Stomach (tissue), 9 donors: ENCODE results near the gene TUBGCP3. TPM values are rescaled to one million over a fixed set of nuclear protein-coding genes. Genes with fewer than 3 reads are reported as not detected.

Source experiments
- DNase-seq, 2 donors: peaks; one replicate each; pipeline versions ENCODE4 v3.0.0 to v3.0.0-alpha.2; 2013 to 2019
- H3K27ac ChIP-seq, 5 donors: fragments of 200-600 bp in 4 of 5; sonication (generic) in 4 of 5; one replicate each; pipeline ENCODE4 v1.5.1; 2013 to 2019; ENCODE audit warnings: mild to moderate bottlenecking in 1 of 5, moderate library complexity in 1 of 5
- H3K27me3 ChIP-seq, 3 donors: fragments of 200-600 bp; sonication (generic); one replicate each; pipeline ENCODE4 v1.5.1; 2017 to 2019; ENCODE audit warnings: mixed run types in 1 of 3
- H3K36me3 ChIP-seq, 4 donors: fragments of 200-600 bp; sonication (generic); 1 replicate in 3 of 4; 2 replicates in 1 of 4; pipeline ENCODE4 v1.5.1; 2016 to 2019
- H3K4me1 ChIP-seq, 4 donors: fragments of 200-600 bp; sonication (generic); one replicate each; pipeline ENCODE4 v1.5.1; 2016 to 2019
- H3K4me3 ChIP-seq, 4 donors: fragments of 200-600 bp; sonication (generic) in 3 of 4; one replicate each; pipeline ENCODE4 v1.5.1; 2016 to 2019; ENCODE audit warnings: mild to moderate bottlenecking in 1 of 4
- H3K9me3 ChIP-seq, 4 donors: fragments of 200-600 bp; sonication (generic); one replicate each; pipeline ENCODE4 v1.5.1; 2016 to 2019
- CTCF ChIP-seq, 7 experiments: fragments of 450-650 bp in 4 of 7; fragments of 200-600 bp in 3 of 7; sonication (generic) in 3 of 7; IDR thresholded peaks; one replicate each; pipeline ENCODE4 v1.5.1; 2016 to 2019; ENCODE audit warnings: antibody characterized with exemption in 7 of 7, control low read depth in 2 of 7, mild to moderate bottlenecking in 1 of 7
- EP300 ChIP-seq: sonication (generic); formaldehyde crosslinking; IDR thresholded peaks from one replicate; pipeline ENCODE4 v1.6.1; 2017; ENCODE audit warnings: antibody characterized with exemption
- POLR2A ChIP-seq, 4 donors: fragments of 450-650 bp; IDR thresholded peaks; one replicate each; pipeline ENCODE4 v1.6.1; 2016; ENCODE audit warnings: antibody characterized with exemption in 4 of 4, control low read depth in 2 of 4, mild to moderate bottlenecking in 1 of 4, moderate library complexity in 1 of 4
- POLR2AphosphoS5 ChIP-seq, 3 donors: sonication (generic); formaldehyde crosslinking; IDR thresholded peaks; one replicate each; pipeline ENCODE4 v1.6.1; 2016; ENCODE audit warnings: antibody characterized with exemption in 3 of 3
- WGBS, 5 donors: extraction: QIAGEN DNeasy Blood & Tissue Kit in 3 of 5; methylation state at CpG; one replicate each; pipeline versions ENCODE4 v1.1.5 to v1.1.7; 2013 to 2018; 5-methylcytosine and 5-hydroxymethylcytosine counted together
- intact Hi-C: fragments of 100-400 bp; cut with DNase I; formaldehyde crosslinking; loops from one replicate; pipeline ENCODE4 v1.15.1; 2023; ENCODE audit warnings: low total_unique reads
- polyA plus RNA-seq, 3 donors: library from polyadenylated mRNA; stranded (reverse); fragments of 200-250 nt; gene quantifications; one replicate each; pipeline ENCODE4 v1.2.3, GENCODE V29; 2013
- total RNA-seq, 5 donors: library from RNA; depleted of rRNA; stranded (reverse); fragments of >200 nt; gene quantifications; one replicate each; pipeline versions ENCODE4 v1.1.0 to v1.2.3, GENCODE V29; 2014 to 2016
- donor health status: healthy with polysubstance abuse.
- donor health status: Bipolar disorder and iron deficiency.
- donor health status: healthy.

The TUBGCP3 gene
- total and polyA plus RNA-seq, 8 donors: 7.8 to 49.6 (median 15.2) TPM

DNA sequence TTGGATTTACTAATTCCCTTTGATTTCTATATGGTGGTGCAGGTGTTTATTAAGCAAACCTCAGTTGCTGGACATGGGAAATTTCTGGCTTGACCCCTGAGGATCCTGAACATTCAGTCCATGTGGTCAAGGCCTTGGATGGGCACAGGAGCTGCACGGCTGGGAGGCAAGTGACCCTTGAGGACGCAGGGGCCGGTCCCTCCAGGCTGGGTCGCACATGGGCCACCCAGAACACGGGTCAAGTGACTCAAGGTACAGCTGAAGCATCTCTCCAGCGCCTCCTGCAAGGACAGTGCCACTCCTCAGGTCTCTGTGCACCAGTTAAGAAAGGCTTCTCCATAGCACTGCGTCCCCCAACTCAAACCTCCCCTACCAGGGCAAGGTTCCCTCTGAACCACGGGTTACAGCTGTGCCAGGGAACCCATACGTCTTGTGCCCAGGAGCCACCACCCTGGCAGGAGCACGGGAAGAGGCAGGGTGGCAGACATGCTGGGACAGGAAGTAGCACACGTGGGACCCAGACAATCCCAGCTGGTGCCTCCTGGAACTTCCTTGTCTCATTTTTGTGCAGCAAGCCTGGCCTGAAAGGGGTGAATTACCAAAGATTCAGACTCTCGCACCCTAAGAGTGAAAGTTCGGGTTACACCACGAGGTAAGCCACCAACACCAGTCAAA is 118.7 kb downstream of the TUBGCP3 start:
- intact Hi-C loops: no loop called here
- no peak for DNase-seq
- TF ChIP-seq POLR2AphosphoS5 (IDR thresholded peaks at IDR 0.05) (no peak), CTCF (IDR thresholded peaks at IDR 0.05) (no peak), POLR2A (IDR thresholded peaks at IDR 0.05) (no peak)
- H3K27ac ChIP-seq: no peak overlapping the region
- 80 to 88% (median 86%) methylated on average over 13 to 14 of the region's 14 CpGs for whole genome bisulfite sequencing, 5 donors
- peaks cover 0 to 7% (median 0%) of the 10 kb centered on the region in 4 donors for H3K9me3 ChIP-seq
- H3K4me1 ChIP-seq: no peaks in the 10 kb centered on the region
- no peak overlapping the region for H3K4me3 ChIP-seq
- no peaks in the 10 kb centered on the region for H3K27me3 ChIP-seq
- no peaks in the 10 kb centered on the region for H3K36me3 ChIP-seq

- Histone ChIP-seq H3K27ac (no peak overlapping the region), H3K4me3 (no peak overlapping the region), H3K36me3 (no peaks in the 10 kb centered on the region), H3K27me3 (no peaks in the 10 kb centered on the region), H3K9me3 (peaks cover 0 to 7% (median 0%) of the 10 kb centered on the region in 4 donors), H3K4me1 (no peaks in the 10 kb centered on the region)
- 86 to 94% (median 91%) methylated on average over 10 of the region's 10 CpGs for WGBS, 5 donors
- no peak for DNase-seq
- intact Hi-C loops: no loop called here
- no peak for TF ChIP-seq EP300
Measured at GRCh38 chr13:112468069-112468468, 119.9 kb downstream of the TUBGCP3 start.

DNA sequence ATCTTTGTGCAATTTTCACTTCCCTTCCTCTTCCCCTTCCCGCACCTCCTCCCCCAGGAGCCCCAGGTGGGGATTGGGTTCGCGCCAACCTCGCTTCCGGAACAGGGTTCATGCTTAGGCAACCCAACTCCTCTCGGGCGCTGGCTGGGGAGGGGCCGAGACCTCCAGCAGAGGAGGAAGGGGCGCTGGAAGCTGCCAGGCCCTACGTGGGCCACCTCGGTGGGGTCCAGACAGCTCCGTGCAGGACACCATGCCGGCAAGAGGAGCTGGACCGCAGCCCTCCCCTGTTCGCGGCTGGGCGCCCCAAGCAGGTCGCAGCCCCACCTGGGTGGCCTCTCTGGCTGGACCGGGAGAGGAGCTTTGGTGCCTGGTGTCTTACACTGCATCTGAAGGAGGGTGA is 120.7 kb downstream of the TUBGCP3 start:
- no peak overlapping the region for H3K27ac ChIP-seq
- H3K4me3 ChIP-seq: no peak overlapping the region
- WGBS, 5 donors: 79 to 94% (median 87%) methylated on average over 10 to 19 of the region's 19 CpGs
- peaks cover 0 to 13% (median 4%) of the 10 kb centered on the region in 4 donors for H3K9me3 ChIP-seq
- no peaks in the 10 kb centered on the region for H3K36me3 ChIP-seq
- TF ChIP-seq POLR2AphosphoS5 (IDR thresholded peaks at IDR 0.05): no peak
- TF ChIP-seq POLR2A (IDR thresholded peaks at IDR 0.05): no peak
- no peak for TF ChIP-seq EP300
- TF ChIP-seq CTCF (IDR thresholded peaks at IDR 0.05): no peak
- no peaks in the 10 kb centered on the region for H3K4me1 ChIP-seq
- intact Hi-C loops: no loop called here
- H3K27me3 ChIP-seq: no peaks in the 10 kb centered on the region
- DNase-seq: no peak

DNA sequence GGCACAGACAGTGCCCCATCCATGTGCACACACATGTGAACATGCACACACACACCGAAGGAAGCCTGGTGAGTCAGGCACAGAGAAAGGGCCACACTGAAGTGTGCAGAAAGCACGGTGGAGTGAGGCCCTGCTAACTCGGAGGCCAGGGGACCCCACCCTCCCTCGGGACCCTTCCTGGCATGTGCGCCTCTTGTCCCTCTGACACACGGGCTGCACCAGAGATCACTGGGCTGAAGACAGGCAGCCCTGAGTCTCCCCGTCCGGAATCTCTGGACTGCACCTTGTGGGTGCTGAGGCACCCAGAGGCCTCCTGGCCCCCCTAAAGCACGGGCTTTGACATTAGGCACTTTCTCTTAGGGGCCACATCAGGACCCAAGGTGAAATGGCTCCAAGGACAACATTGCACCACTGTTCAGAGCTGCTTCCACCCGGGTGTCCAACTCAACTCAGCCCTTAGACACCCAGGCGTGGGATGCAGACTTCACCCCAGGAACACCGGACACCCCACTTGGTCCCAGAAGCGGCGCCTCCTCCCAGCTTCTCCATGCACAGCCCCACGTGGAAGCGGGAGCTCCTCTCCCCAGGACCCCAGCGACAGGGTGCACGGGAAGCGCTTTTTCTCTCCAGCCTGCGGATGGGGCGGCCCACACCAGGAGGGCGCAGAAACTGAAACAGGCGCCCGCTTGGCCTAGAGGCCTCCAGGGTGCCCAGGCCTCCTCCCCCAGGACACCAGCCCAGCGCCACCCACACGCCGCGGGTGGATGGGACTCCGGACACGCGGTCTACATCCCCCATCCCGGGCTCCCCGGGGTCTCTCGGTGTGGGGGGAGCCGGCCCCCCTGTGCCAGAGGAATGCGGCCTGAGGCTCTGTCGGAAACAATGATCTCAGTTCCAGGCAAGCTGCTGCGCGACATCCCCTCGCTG is 121.6 kb downstream of the TUBGCP3 start:
- H3K9me3 ChIP-seq: peaks cover 0 to 16% (median 13%) of the 10 kb centered on the region in 4 donors
- no peak overlapping the region for H3K4me3 ChIP-seq
- no peaks in the 10 kb centered on the region for H3K36me3 ChIP-seq
- WGBS, 5 donors: 86 to 88% (median 87%) methylated on average over 30 to 40 of the region's 40 CpGs
- H3K4me1 ChIP-seq: no peaks in the 10 kb centered on the region
- peaks cover 0 to 4% (median 0%) of the 10 kb centered on the region in 3 donors for H3K27me3 ChIP-seq
- H3K27ac ChIP-seq: no peak overlapping the region
- no peak for DNase-seq
- TF ChIP-seq EP300 (no peak), CTCF (IDR thresholded peaks at IDR 0.05) (no peak), POLR2AphosphoS5 (IDR thresholded peaks at IDR 0.05) (no peak), POLR2A (IDR thresholded peaks at IDR 0.05) (no peak)
- intact Hi-C loops: no loop called here
